Astrocyte (in vitro differentiated cells and primary cell): ENCODE data around the gene UCHL5. TPM values are rescaled to one million over a fixed set of nuclear protein-coding genes. Genes with fewer than 3 reads are reported as not detected.

Source experiments
- DNase-seq: peaks from one replicate; pipeline ENCODE4 v3.0.0-alpha.2; 2010; ENCODE audit warnings: low read depth
- FAIRE-seq: peaks from 2 replicates; lab custom pipeline; 2011; peaks lifted over from hg19 to GRCh38; lab: Jason Lieb, UNC
- H2AFZ ChIP-seq: 2 replicates; pipeline ENCODE4 v1.6.0; 2012; ENCODE audit warnings: low read depth, low read length, inconsistent platforms
- H3K27ac ChIP-seq: 2 replicates; pipeline ENCODE4 v1.5.1; 2011; ENCODE audit warnings: low read depth, low read length, inconsistent platforms
- H3K27me3 ChIP-seq: 2 replicates; pipeline ENCODE4 v1.6.0; 2011; ENCODE audit warnings: low read length, inconsistent platforms; ENCODE audit not compliant: insufficient read depth
- H3K36me3 ChIP-seq: 2 replicates; pipeline ENCODE4 v1.5.1; 2011; ENCODE audit warnings: low read length, inconsistent platforms; ENCODE audit not compliant: insufficient read depth
- H3K4me1 ChIP-seq: 2 replicates; pipeline ENCODE4 v1.5.1; 2011; ENCODE audit warnings: low read length, inconsistent platforms; ENCODE audit not compliant: insufficient read depth
- H3K4me2 ChIP-seq: 2 replicates; pipeline ENCODE4 v1.6.0; 2012; ENCODE audit warnings: low read length, inconsistent platforms
- H3K4me3 ChIP-seq: 2 replicates; pipeline ENCODE4 v1.5.1; 2011; ENCODE audit warnings: low read depth, mild to moderate bottlenecking, low read length, inconsistent platforms; ENCODE audit not compliant: insufficient read depth
- H3K79me2 ChIP-seq: 2 replicates; pipeline ENCODE4 v1.6.0; 2012; ENCODE audit warnings: mild to moderate bottlenecking, low read length, inconsistent platforms; ENCODE audit not compliant: insufficient read depth
- H3K9ac ChIP-seq: 2 replicates; pipeline ENCODE4 v1.6.0; 2012; ENCODE audit warnings: mild to moderate bottlenecking, low read length, inconsistent platforms
- H3K9me3 ChIP-seq: 2 replicates; pipeline ENCODE4 v1.5.1; 2012; ENCODE audit warnings: low read depth, mild to moderate bottlenecking, low read length, inconsistent platforms; ENCODE audit not compliant: insufficient read depth
- H4K20me1 ChIP-seq: 2 replicates; pipeline ENCODE4 v1.6.0; 2012; ENCODE audit warnings: low read length, inconsistent platforms; ENCODE audit not compliant: insufficient read depth
- H3K27ac Mint-ChIP-seq: one replicate; pipeline ENCODE4 v1.8.0; 2021; ENCODE audit warnings: mild to moderate bottlenecking, mixed read lengths; ENCODE audit not compliant: unreplicated experiment
- H3K27me3 Mint-ChIP-seq: one replicate; pipeline ENCODE4 v1.8.0; 2021; ENCODE audit warnings: low read depth, mixed read lengths; ENCODE audit not compliant: unreplicated experiment
- H3K36me3 Mint-ChIP-seq: one replicate; pipeline ENCODE4 v1.8.0; 2021; ENCODE audit warnings: low read depth, mixed read lengths; ENCODE audit not compliant: unreplicated experiment
- H3K4me1 Mint-ChIP-seq: one replicate; pipeline ENCODE4 v1.8.0; 2021; ENCODE audit warnings: low read depth, mixed read lengths; ENCODE audit not compliant: unreplicated experiment
- H3K4me3 Mint-ChIP-seq: one replicate; pipeline ENCODE4 v1.8.0; 2021; ENCODE audit warnings: mild to moderate bottlenecking, moderate library complexity, mixed read lengths; ENCODE audit not compliant: unreplicated experiment
- H3K9me3 Mint-ChIP-seq: one replicate; pipeline ENCODE4 v1.8.0; 2021; ENCODE audit warnings: mild to moderate bottlenecking, mixed read lengths; ENCODE audit not compliant: unreplicated experiment
- CTCF ChIP-seq: IDR thresholded peaks from 2 replicates; pipeline ENCODE4 v1.5.1; 2011; ENCODE audit warnings: low read depth, mild to moderate bottlenecking, inconsistent platforms, low read length, moderate library complexity; ENCODE audit not compliant: insufficient read depth
- EZH2 ChIP-seq: IDR thresholded peaks from 2 replicates; pipeline ENCODE4 v1.6.1; 2012; ENCODE audit warnings: mild to moderate bottlenecking, low read length, inconsistent platforms; ENCODE audit not compliant: insufficient read depth
- total RNA-seq: library from RNA; stranded (reverse); gene quantifications from 2 replicates; pipeline ENCODE4 v1.2.1, GENCODE V29; 2021

UCHL5 gene
- total RNA-seq, 1 donor from 2014 or later = 33.3 TPM

GRCh38 chr1:193070386-193070753 is 11.2 kb upstream of the UCHL5 start:
- H4K20me1 ChIP-seq = peaks cover 40% of the 10 kb centered on the region
- H3K4me3 ChIP-seq = no peak overlapping the region
- no peak overlapping the region for H3K4me2 ChIP-seq
- H3K79me2 ChIP-seq = peaks cover 86% of the 10 kb centered on the region
- no peaks in the 10 kb centered on the region for H3K27me3 Mint-ChIP-seq
- peaks cover 6% of the 10 kb centered on the region for H3K4me1 ChIP-seq
- H3K9me3 Mint-ChIP-seq = no peaks in the 10 kb centered on the region
- FAIRE-seq = no peak
- H3K27me3 ChIP-seq = no peaks in the 10 kb centered on the region
- TF ChIP-seq CTCF = no peak
- TF ChIP-seq EZH2 = no peak
- H3K4me3 Mint-ChIP-seq = no peak overlapping the region
- peaks cover 6% of the 10 kb centered on the region for H3K4me1 Mint-ChIP-seq
- no peak for DNase-seq
- H3K9me3 ChIP-seq = no peaks in the 10 kb centered on the region
- H3K27ac Mint-ChIP-seq = no peak overlapping the region
- H3K36me3 Mint-ChIP-seq = peaks cover 2% of the 10 kb centered on the region
- H3K36me3 ChIP-seq = peaks cover 4% of the 10 kb centered on the region
- H3K9ac ChIP-seq = no peak overlapping the region
- H3K27ac ChIP-seq = no peak overlapping the region
- no peak overlapping the region for H2AFZ ChIP-seq

- FAIRE-seq = no peak
- H3K36me3 Mint-ChIP-seq = peaks cover 2% of the 10 kb centered on the region
Observed at GRCh38 chr1:193069748-193070385, 10.7 kb upstream of the UCHL5 start.

More at GRCh38 chr1:193069748-193070385, 10.7 kb upstream of the UCHL5 start:
- H4K20me1 ChIP-seq = peaks cover 42% of the 10 kb centered on the region
- H3K4me2 ChIP-seq = no peak overlapping the region
- no peaks in the 10 kb centered on the region for H3K27me3 Mint-ChIP-seq
- H3K9me3 ChIP-seq = no peaks in the 10 kb centered on the region
- H3K79me2 ChIP-seq = peaks cover 86% of the 10 kb centered on the region
- no peak overlapping the region for H3K4me3 Mint-ChIP-seq
- no peak overlapping the region for H3K9ac ChIP-seq
- peaks cover 10% of the 10 kb centered on the region for H3K4me1 Mint-ChIP-seq
- H3K4me3 ChIP-seq = no peak overlapping the region
- H2AFZ ChIP-seq = no peak overlapping the region
- DNase-seq = no peak
- H3K36me3 ChIP-seq = peaks cover 4% of the 10 kb centered on the region
- TF ChIP-seq EZH2 = no peak
- peak; percentile 46 for TF ChIP-seq CTCF
- H3K27ac Mint-ChIP-seq = no peak overlapping the region
- H3K27ac ChIP-seq = no peak overlapping the region
- H3K9me3 Mint-ChIP-seq = no peaks in the 10 kb centered on the region
- peaks cover 6% of the 10 kb centered on the region for H3K4me1 ChIP-seq
- H3K27me3 ChIP-seq = no peaks in the 10 kb centered on the region
